Activated CD8-positive, alpha-beta T cell treated with anti-CD3 and anti-CD28 coated beads for 36 hours (primary cell): ENCODE measurements around the gene PTPMT1. TPM values are rescaled to one million over a fixed set of nuclear protein-coding genes. Genes with fewer than 3 reads are reported as not detected.

Experiments
- ATAC-seq: fragments of 200-7000 bp; cut with Tn5 transposase; one replicate; pipeline ENCODE4 v1.10.0; 2021; ENCODE audit warnings: mild to moderate bottlenecking, moderate library complexity
- CTCF ChIA-PET: fragments of 350-600 bp; sonication (Branson Sonifier 250); formaldehyde crosslinking; loops from one replicate; lab custom pipeline; 2021; ENCODE audit warnings: antibody characterized with exemption; lab: Charles Lee
- POLR2A ChIA-PET: fragments of 350-600 bp; sonication (Branson Sonifier 250); formaldehyde crosslinking; loops from one replicate; lab custom pipeline; 2021; ENCODE audit warnings: antibody characterized with exemption; lab: Charles Lee
- DNase-seq: peaks from one replicate; pipeline ENCODE4 v3.0.0-alpha.2; 2020
- H3K27ac Mint-ChIP-seq: one replicate; pipeline ENCODE4 v1.8.0; 2021; ENCODE audit warnings: mild to moderate bottlenecking, mixed read lengths
- H3K27me3 Mint-ChIP-seq: one replicate; pipeline ENCODE4 v1.8.0; 2021; ENCODE audit warnings: mixed read lengths
- H3K36me3 Mint-ChIP-seq: one replicate; pipeline ENCODE4 v1.8.0; 2021; ENCODE audit warnings: low read depth, mixed read lengths
- H3K4me1 Mint-ChIP-seq: one replicate; pipeline ENCODE4 v1.8.0; 2021; ENCODE audit warnings: low read depth, mixed read lengths
- H3K4me3 Mint-ChIP-seq: one replicate; pipeline ENCODE4 v1.8.0; 2021; ENCODE audit warnings: mild to moderate bottlenecking, moderate library complexity, mixed read lengths
- H3K9me3 Mint-ChIP-seq: one replicate; pipeline ENCODE4 v1.8.0; 2021; ENCODE audit warnings: mixed read lengths
- intact Hi-C: fragments of 100-400 bp; cut with micrococcal nuclease; formaldehyde crosslinking; loops from one replicate; pipeline ENCODE4 v1.10.0; 2022
- total RNA-seq, 2 experiments: library from RNA; stranded (reverse); gene quantifications; one replicate each; pipeline ENCODE4 v1.2.3, GENCODE V29; 2021
- TF ChIP-seq, protein P1 (sequence below): fragments of 200-600 bp; IDR thresholded peaks from one replicate; pipeline ENCODE4 v1.8.0; 2022; ENCODE audit warnings: antibody characterized with exemption, mild to moderate bottlenecking

Gene PTPMT1
- total RNA-seq, 2 experiments from 2014 or later, result 44.1 to 46.7 TPM

DNA sequence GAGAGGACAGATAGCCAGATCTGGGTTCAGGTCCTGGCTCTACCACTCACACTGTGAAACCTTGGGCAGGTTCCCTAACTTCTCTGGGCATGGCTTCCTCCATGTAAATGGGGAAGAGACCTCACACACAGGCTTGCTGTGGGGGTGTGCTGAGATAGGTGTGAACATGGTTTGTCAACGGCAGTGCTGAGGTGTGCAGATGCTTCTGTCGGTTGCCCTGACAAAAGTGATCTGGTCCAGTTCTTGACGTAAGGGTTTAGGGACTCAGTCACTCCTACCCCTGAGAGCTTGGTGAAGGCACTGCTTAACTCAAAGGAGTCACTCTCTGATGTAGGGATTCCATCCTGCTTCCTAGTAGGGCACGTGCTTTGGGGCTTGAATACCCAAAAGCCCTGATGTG, 26.9 kb downstream of the PTPMT1 start:
- TF ChIP-seq, protein P1, sequence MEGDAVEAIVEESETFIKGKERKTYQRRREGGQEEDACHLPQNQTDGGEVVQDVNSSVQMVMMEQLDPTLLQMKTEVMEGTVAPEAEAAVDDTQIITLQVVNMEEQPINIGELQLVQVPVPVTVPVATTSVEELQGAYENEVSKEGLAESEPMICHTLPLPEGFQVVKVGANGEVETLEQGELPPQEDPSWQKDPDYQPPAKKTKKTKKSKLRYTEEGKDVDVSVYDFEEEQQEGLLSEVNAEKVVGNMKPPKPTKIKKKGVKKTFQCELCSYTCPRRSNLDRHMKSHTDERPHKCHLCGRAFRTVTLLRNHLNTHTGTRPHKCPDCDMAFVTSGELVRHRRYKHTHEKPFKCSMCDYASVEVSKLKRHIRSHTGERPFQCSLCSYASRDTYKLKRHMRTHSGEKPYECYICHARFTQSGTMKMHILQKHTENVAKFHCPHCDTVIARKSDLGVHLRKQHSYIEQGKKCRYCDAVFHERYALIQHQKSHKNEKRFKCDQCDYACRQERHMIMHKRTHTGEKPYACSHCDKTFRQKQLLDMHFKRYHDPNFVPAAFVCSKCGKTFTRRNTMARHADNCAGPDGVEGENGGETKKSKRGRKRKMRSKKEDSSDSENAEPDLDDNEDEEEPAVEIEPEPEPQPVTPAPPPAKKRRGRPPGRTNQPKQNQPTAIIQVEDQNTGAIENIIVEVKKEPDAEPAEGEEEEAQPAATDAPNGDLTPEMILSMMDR, result no peak
- Mint-ChIP-seq H3K4me1 (peaks cover 5% of the 10 kb centered on the region), H3K27me3 (peaks cover 29% of the 10 kb centered on the region), H3K27ac (no peak overlapping the region), H3K4me3 (no peak overlapping the region), H3K36me3 (no peaks in the 10 kb centered on the region), H3K9me3 (no peaks in the 10 kb centered on the region)
- DNase-seq (no peak), ATAC-seq (peak; percentile 47)
- intact Hi-C loops, result no loop called here
- POLR2A ChIA-PET, result interaction anchor here (0.7 to 1.5 kb wide), 3 partner anchors 10 to 19 kb away, joined by 3 to 4 read pairs (median 3); no protein-coding TSS in a partner anchor
- CTCF ChIA-PET, result interaction anchor here (1.3 kb wide), 1 partner anchor 10 kb away, joined by 3 read pairs; no protein-coding TSS in a partner anchor

DNA sequence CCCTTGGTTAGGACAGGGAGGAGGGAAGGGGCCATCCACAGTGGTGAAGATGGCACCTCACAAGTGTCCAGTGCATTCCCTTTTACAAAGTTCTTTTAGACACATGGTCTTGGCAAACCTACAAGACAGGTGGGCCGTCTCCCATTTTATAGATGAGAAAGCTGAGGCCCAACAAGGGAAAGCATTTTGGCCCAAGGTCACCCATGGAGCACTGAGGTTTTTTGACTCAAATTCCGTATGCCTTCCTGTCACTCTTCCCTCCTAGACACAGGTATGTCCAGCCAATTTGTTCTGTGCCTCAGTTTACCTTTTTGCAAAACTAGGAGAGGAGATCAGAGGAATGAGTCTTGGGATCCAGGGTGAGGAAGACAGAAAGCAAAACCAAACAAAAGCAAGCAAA, 27.6 kb downstream of the PTPMT1 start:
- Mint-ChIP-seq H3K36me3 (no peaks in the 10 kb centered on the region), H3K9me3 (no peaks in the 10 kb centered on the region), H3K27me3 (peaks cover 29% of the 10 kb centered on the region), H3K27ac (no peak overlapping the region), H3K4me3 (no peak overlapping the region), H3K4me1 (peaks cover 5% of the 10 kb centered on the region)
- POLR2A ChIA-PET, result interaction anchor here (1.3 to 2.0 kb wide), 3 partner anchors 11 to 19 kb away, joined by 3 to 5 read pairs (median 3); partner anchors contain the start of genes KBTBD4 and NDUFS3
- no peak for ATAC-seq
- intact Hi-C loops, result no loop called here
- TF ChIP-seq, protein P1, result no peak
- no peak for DNase-seq
- CTCF ChIA-PET, result no interaction called here

DNA sequence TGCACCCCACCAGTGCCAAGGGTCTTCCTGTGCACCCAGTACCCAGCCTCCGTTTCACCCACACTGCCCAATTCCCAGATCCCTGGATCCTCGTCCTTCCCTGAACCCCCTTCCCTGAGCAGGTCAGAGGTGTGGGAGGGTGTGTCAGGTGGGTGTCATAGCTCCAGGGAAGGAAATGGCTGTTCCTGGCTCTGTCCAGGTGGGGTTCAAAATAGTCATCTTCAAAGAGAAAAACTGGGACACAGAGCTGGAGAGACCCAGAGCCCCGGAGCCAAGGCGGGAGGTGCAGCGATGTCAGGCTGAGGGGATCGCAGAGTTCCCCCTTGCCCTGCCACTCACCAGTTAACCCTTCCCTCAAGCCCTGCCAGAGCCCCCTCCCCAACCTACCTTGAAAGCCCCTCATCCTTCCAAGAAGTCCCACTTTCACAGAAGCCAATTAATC, 28.1 kb downstream of the PTPMT1 start:
- Mint-ChIP-seq H3K27ac (no peak overlapping the region), H3K4me1 (peaks cover 5% of the 10 kb centered on the region), H3K27me3 (peaks cover 29% of the 10 kb centered on the region), H3K36me3 (no peaks in the 10 kb centered on the region), H3K4me3 (no peak overlapping the region), H3K9me3 (no peaks in the 10 kb centered on the region)
- ATAC-seq (no peak), DNase-seq (no peak)
- CTCF ChIA-PET, result no interaction called here
- TF ChIP-seq, protein P1, result no peak
- intact Hi-C loops, result no loop called here
- POLR2A ChIA-PET, result interaction anchor here (0.8 to 2.0 kb wide), 3 partner anchors 14 to 23 kb away, joined by 3 to 5 read pairs (median 5); partner anchors contain the start of genes KBTBD4 and NDUFS3

DNA sequence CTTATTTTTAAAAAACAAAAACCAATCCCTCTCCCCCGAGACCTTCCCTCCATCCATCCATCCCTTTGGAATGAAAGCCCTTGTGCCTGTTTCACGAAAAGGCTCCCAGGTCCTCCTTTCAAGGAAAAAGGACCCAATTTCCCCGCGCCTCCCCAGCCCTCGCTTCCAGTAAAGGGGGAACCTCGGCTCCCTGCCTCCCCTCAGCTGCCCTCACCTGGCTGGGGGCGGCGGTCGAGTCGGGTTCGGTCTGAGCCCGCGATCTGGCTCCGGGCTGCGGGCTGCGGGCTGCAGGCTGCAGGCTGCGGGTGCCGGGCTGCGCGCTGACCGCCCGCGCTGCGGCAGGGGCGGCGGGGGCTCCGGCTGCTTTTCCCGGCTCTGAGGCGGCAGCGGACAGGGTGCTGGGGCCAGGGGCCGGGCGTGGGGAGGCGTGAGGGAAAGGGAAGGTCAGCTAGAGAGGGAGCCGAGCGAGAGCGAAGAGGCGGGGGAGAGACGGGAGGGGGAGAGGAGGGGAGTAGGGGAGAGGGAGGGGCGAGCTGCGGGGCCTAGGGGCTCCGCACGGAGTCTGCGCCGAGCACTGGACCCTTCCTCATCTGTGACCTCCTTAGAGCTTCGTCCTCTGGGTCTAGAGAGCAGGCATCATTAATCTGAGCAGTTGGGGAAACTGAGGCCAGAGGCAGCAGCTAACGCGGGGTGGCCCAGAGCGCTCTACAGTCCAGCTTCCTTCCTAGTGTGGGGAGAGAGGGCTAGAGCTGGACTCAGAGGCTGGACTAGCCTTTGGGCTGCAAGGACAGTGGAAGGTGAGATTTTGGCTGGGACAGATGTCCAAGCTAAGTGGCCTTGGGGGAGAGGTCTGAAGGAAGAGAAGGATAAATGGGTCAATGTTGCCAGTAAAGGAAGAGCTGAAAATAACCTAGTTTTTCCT, 28.8 kb downstream of the PTPMT1 start, which contains the start of gene C1QTNF4:
Gene C1QTNF4 (minus strand): TSS at position 478 of the 922 bp plus-strand sequence. CDS start 3,601 bp downstream, outside the sequence.
- CTCF ChIA-PET, result interaction anchor here (1.5 to 1.6 kb wide), 2 partner anchors 26 to 220 kb away, joined by 3 read pairs; no protein-coding TSS in a partner anchor
- POLR2A ChIA-PET, result interaction anchor here (0.8 to 2.0 kb wide), 2 partner anchors 15 to 22 kb away, joined by 5 read pairs; partner anchors contain the start of genes KBTBD4 and NDUFS3
- TF ChIP-seq, protein P1, result no peak
- intact Hi-C loops, result no loop called here
- Mint-ChIP-seq H3K36me3 (no peaks in the 10 kb centered on the region), H3K4me1 (peaks cover 5% of the 10 kb centered on the region), H3K27ac (no peak within 1 kb of the TSS), H3K9me3 (no peaks in the 10 kb centered on the region), H3K27me3 (peaks cover 29% of the 10 kb centered on the region), H3K4me3 (no peak within 1 kb of the TSS)
- DNase-seq (no peak), ATAC-seq (no peak)
